ENCODE data around the gene CYP3A5. TPM values are rescaled to one million over a fixed set of nuclear protein-coding genes. Genes with fewer than 3 reads are reported as not detected.

CYP3A5 gene
- total and polyA plus RNA-seq, 2 of the 13 experiments (the other 11 are each of a cell fraction or from before 2014, with no cell fraction given) = 5.7 to 9.3 TPM

GRCh38 chr7:99693427-99694200 lies 13.8 kb upstream of the CYP3A5 start (continued):
- TF ChIP-seq ZNF256 (CRISPR knock-in tag; conservative IDR thresholded peaks at IDR 0.05) = no peak
- TF ChIP-seq ZNF660 (CRISPR knock-in tag; IDR thresholded peaks at IDR 0.05; ENCODE audit: borderline replicate concordance, low read depth) = no peak
- no peak for TF ChIP-seq ZNF746 (CRISPR knock-in tag; IDR thresholded peaks at IDR 0.05)
- peak; percentile 76 for TF ChIP-seq SPEN (CRISPR knock-in tag; IDR thresholded peaks at IDR 0.05; ENCODE audit: low read depth)
- no peak for TF ChIP-seq PBX3 (CRISPR knock-in tag; IDR thresholded peaks at IDR 0.05; ENCODE audit: borderline replicate concordance)
- peak; percentile 38; the same call in 1 of the 2 replicates for TF ChIP-seq SKIL (CRISPR knock-in tag; IDR thresholded peaks at IDR 0.05; ENCODE audit: borderline replicate concordance)
- TF ChIP-seq POLR2G (IDR thresholded peaks at IDR 0.05; ENCODE audit: low read depth, low read length) = peak; percentile 90
- no peak for TF ChIP-seq ZNF337 (CRISPR knock-in tag; IDR thresholded peaks at IDR 0.05; ENCODE audit: borderline replicate concordance, low read depth)
- no peak for TF ChIP-seq PHB2 (IDR thresholded peaks at IDR 0.05; ENCODE audit: partially characterized antibody)
- peak; percentile 99 for TF ChIP-seq BRD4 (CRISPR knock-in tag; IDR thresholded peaks at IDR 0.05)
- peak; percentile 85; the same call in 1 of the 2 replicates for TF ChIP-seq ZFP36L1 (CRISPR knock-in tag; IDR thresholded peaks at IDR 0.05)
- no peak for TF ChIP-seq KDM4B (CRISPR knock-in tag; IDR thresholded peaks at IDR 0.05)
- TF ChIP-seq TEAD3 (CRISPR knock-in tag; optimal IDR thresholded peaks at IDR 0.05; ENCODE audit: borderline replicate concordance) = peak; percentile 90
- TF ChIP-seq ZNF562 (CRISPR knock-in tag; IDR thresholded peaks at IDR 0.05; ENCODE audit: borderline replicate concordance) = no peak
- peak; percentile 83 for TF ChIP-seq ELF3 (CRISPR knock-in tag; IDR thresholded peaks at IDR 0.05)
- TF ChIP-seq CAMTA2 (CRISPR knock-in tag; IDR thresholded peaks at IDR 0.05; ENCODE audit: borderline replicate concordance) = no peak
- 0 out of 2 replicates have a peak, but pooled peaks have one; percentile 55 for TF ChIP-seq NFAT5 (CRISPR knock-in tag; IDR thresholded peaks at IDR 0.05)
- no peak for TF ChIP-seq ZEB1 (IDR thresholded peaks at IDR 0.05; ENCODE audit: insufficient replicate concordance, low read depth)

Data from HepG2 (cell line).